Renal pelvis (tissue), 12 donors: ENCODE data around the gene FHOD1. TPM values are rescaled to one million over a fixed set of nuclear protein-coding genes. Genes with fewer than 3 reads are reported as not detected.
A peak's percentile ranks its signal among the peaks of the same experiment; 100 is the strongest.

Source experiments
- DNase-seq: peaks from one replicate; pipeline ENCODE4 v3.0.0-alpha.2; 2013
- long read RNA-seq, 16 experiments: transcript quantifications; one replicate each; lab custom pipeline, GENCODE V29; 2026
- polyA plus RNA-seq, 3 donors: library from polyadenylated mRNA; unstranded; fragments of 120-200 nt; gene quantifications; one replicate each; pipeline ENCODE4 v1.2.1, GENCODE V29; 2013; ENCODE audit not compliant: insufficient read length in 3 of 3

The FHOD1 gene
- polyA plus RNA-seq, result 10 to 100 TPM; 45.1 to 48.9 (median 47.5) TPM
- long read RNA-seq, donor 1, partial matches to known transcripts, result 0 of 1 reads
- long read RNA-seq, donor 1, other reads (novel, unspliced or antisense), result 0 of 1 reads
- long read RNA-seq, donor 2, partial matches to known transcripts, result 0 of 4 reads
- long read RNA-seq, donor 2, other reads (novel, unspliced or antisense), result 0 of 4 reads
- long read RNA-seq, donor 3, partial matches to known transcripts, result 5 of 5 reads
- long read RNA-seq, donor 3, other reads (novel, unspliced or antisense), result 0 of 5 reads
- long read RNA-seq, donor 4, partial matches to known transcripts, result 0 of 2 reads
- long read RNA-seq, donor 4, other reads (novel, unspliced or antisense), result 0 of 2 reads
- long read RNA-seq, donor 5, partial matches to known transcripts, result 0 of 1 reads
- long read RNA-seq, donor 5, other reads (novel, unspliced or antisense), result 0 of 1 reads
- long read RNA-seq, donor 6, partial matches to known transcripts, result 5 of 5 reads
- long read RNA-seq, donor 6, other reads (novel, unspliced or antisense), result 0 of 5 reads
- long read RNA-seq, donor 7, partial matches to known transcripts, result 0 of 2 reads
- long read RNA-seq, donor 7, other reads (novel, unspliced or antisense), result 0 of 2 reads
- long read RNA-seq, donor 8, partial matches to known transcripts, result 0 of 1 reads
- long read RNA-seq, donor 8, other reads (novel, unspliced or antisense), result 0 of 1 reads
- long read RNA-seq, donor 9, partial matches to known transcripts, result 0 of 3 reads
- long read RNA-seq, donor 9, other reads (novel, unspliced or antisense), result 0 of 3 reads
- long read RNA-seq, donor 10, result 0 reads
- long read RNA-seq, donor 11, result 0 reads
- long read RNA-seq, donor 12, partial matches to known transcripts, result 13 of 15 reads
- long read RNA-seq, donor 12, other reads (novel, unspliced or antisense), result 0 of 15 reads
- long read RNA-seq, donor 13, partial matches to known transcripts, result 0 of 2 reads
- long read RNA-seq, donor 13, other reads (novel, unspliced or antisense), result 0 of 2 reads
- long read RNA-seq, donor 14, result 0 reads
- long read RNA-seq, donor 15, result 0 reads
- long read RNA-seq, donor 16, partial matches to known transcripts, result 7 of 8 reads
- long read RNA-seq, donor 16, other reads (novel, unspliced or antisense), result 0 of 8 reads

- DNase-seq, result peak; percentile 94
These were observed at the start of gene FHOD1 for GRCh38 chr16:67247192-67248072. Gene FHOD1 (minus strand): TSS chr16:67247481. CDS start chr16:67247410, 71 bp downstream.

- DNase-seq, result no peak
These were observed 49.1 kb upstream of the FHOD1 start for GRCh38 chr16:67296420-67296819.

GRCh38 chr16:67294938-67295361, 47.7 kb upstream of the FHOD1 start:
- no peak for DNase-seq

- DNase-seq, result no peak
These were observed 47.0 kb upstream of the FHOD1 start for GRCh38 chr16:67294171-67294757.

GRCh38 chr16:67291461-67291860, 44.2 kb upstream of the FHOD1 start:
- DNase-seq, result no peak

GRCh38 chr16:67287960-67288359, 40.7 kb upstream of the FHOD1 start:
- DNase-seq, result no peak

GRCh38 chr16:67286441-67287235, 39.4 kb upstream of the FHOD1 start:
- DNase-seq, result no peak

- peak; percentile 37 for DNase-seq
These were observed 37.7 kb upstream of the FHOD1 start for GRCh38 chr16:67284699-67285646.

GRCh38 chr16:67283826-67284555, 36.7 kb upstream of the FHOD1 start:
- DNase-seq, result no peak

- no peak for DNase-seq
These were observed 36.0 kb upstream of the FHOD1 start for GRCh38 chr16:67283039-67283825.

- DNase-seq, result no peak
These were observed 35.1 kb upstream of the FHOD1 start for GRCh38 chr16:67282447-67282805.

GRCh38 chr16:67281536-67282446, 34.5 kb upstream of the FHOD1 start:
- no peak for DNase-seq

- DNase-seq, result no peak
These were observed 33.1 kb upstream of the FHOD1 start for GRCh38 chr16:67280090-67281015.

- DNase-seq, result peak; percentile 69
These were observed 32.2 kb upstream of the FHOD1 start, which contains the start of gene PLEKHG4 for GRCh38 chr16:67279296-67280089. Gene PLEKHG4 (plus strand): TSS chr16:67279532. CDS start chr16:67280045, 513 bp downstream.
